ENCODE data around the gene PCSK2. TPM values are rescaled to one million over a fixed set of nuclear protein-coding genes. Genes with fewer than 3 reads are reported as not detected.

PCSK2 gene
- total RNA-seq, 1 donor from 2014 or later = not detected

DNA sequence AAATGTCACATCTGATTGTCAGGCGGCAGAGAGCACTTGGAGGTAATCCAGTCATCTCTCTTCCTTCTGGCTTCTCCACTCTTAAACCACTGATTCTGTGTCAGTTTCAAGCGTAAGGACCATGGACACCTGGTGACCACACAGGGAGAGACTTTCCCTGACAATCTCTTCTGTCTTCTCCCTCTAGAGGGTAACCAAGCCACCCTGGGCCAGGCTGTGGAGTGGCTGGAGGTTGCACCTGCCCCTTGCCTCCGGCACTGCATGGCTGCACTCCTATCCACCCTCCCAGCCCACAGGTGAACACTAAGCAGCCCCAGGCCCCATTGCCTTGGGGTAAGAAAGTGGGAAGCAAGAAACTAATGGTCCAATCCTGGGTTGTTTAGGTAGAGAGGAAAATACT is 225.6 kb downstream of the PCSK2 start:
- H3K4me1 Mint-ChIP-seq (ENCODE audit: low read depth) = no peaks in the 10 kb centered on the region
- DNase-seq (ENCODE audit: low spot score) = no peak
- H3K9me3 Mint-ChIP-seq = no peaks in the 10 kb centered on the region
- H3K36me3 Mint-ChIP-seq (ENCODE audit: low read depth) = no peaks in the 10 kb centered on the region
- peaks cover 3% of the 10 kb centered on the region for H3K27me3 Mint-ChIP-seq (ENCODE audit: low read depth)
- no peak overlapping the region for H3K27ac Mint-ChIP-seq
- no peak overlapping the region for H3K4me3 Mint-ChIP-seq (ENCODE audit: low read depth)
- intact Hi-C loops (cut with micrococcal nuclease) = no loop called here

DNA sequence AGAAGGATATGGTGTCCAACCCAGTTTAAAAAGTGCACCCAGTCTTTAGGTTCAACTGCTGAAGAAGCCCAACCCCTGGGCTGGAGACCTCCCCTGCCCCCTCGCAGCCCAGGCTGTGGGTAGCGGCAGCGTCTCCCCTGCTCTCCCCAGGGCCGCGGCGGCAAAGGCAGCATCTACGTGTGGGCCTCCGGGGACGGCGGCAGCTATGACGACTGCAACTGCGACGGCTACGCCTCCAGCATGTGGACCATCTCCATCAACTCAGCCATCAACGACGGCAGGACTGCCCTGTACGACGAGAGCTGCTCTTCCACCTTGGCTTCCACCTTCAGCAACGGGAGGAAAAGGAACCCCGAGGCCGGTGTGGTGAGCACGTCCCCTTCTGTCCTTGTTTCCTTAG is 226.8 kb downstream of the PCSK2 start:
- no peak overlapping the region for H3K27ac Mint-ChIP-seq
- H3K9me3 Mint-ChIP-seq = no peaks in the 10 kb centered on the region
- no peak overlapping the region for H3K4me3 Mint-ChIP-seq (ENCODE audit: low read depth)
- no peaks in the 10 kb centered on the region for H3K4me1 Mint-ChIP-seq (ENCODE audit: low read depth)
- no peak for DNase-seq (ENCODE audit: low spot score)
- peaks cover 3% of the 10 kb centered on the region for H3K27me3 Mint-ChIP-seq (ENCODE audit: low read depth)
- no peaks in the 10 kb centered on the region for H3K36me3 Mint-ChIP-seq (ENCODE audit: low read depth)
- intact Hi-C loops (cut with micrococcal nuclease) = no loop called here

GRCh38 chr20:17456279-17456678 is 229.4 kb downstream of the PCSK2 start:
- intact Hi-C loops (cut with micrococcal nuclease) = no loop called here
- Mint-ChIP-seq H3K27ac (no peak overlapping the region), H3K9me3 (peaks cover 6% of the 10 kb centered on the region), H3K27me3 (ENCODE audit: low read depth) (peaks cover 3% of the 10 kb centered on the region), H3K4me3 (ENCODE audit: low read depth) (no peak overlapping the region), H3K36me3 (ENCODE audit: low read depth) (no peaks in the 10 kb centered on the region), H3K4me1 (ENCODE audit: low read depth) (peaks cover 2% of the 10 kb centered on the region)
- no peak for DNase-seq (ENCODE audit: low spot score)

- Mint-ChIP-seq H3K27me3 (ENCODE audit: low read depth) (peaks cover 3% of the 10 kb centered on the region), H3K9me3 (peaks cover 6% of the 10 kb centered on the region), H3K27ac (no peak overlapping the region), H3K36me3 (ENCODE audit: low read depth) (no peaks in the 10 kb centered on the region), H3K4me3 (ENCODE audit: low read depth) (no peak overlapping the region), H3K4me1 (ENCODE audit: low read depth) (peaks cover 2% of the 10 kb centered on the region)
- no peak for DNase-seq (ENCODE audit: low spot score)
- intact Hi-C loops (cut with micrococcal nuclease) = no loop called here
These were observed 230.2 kb downstream of the PCSK2 start for GRCh38 chr20:17457079-17457478.

DNA sequence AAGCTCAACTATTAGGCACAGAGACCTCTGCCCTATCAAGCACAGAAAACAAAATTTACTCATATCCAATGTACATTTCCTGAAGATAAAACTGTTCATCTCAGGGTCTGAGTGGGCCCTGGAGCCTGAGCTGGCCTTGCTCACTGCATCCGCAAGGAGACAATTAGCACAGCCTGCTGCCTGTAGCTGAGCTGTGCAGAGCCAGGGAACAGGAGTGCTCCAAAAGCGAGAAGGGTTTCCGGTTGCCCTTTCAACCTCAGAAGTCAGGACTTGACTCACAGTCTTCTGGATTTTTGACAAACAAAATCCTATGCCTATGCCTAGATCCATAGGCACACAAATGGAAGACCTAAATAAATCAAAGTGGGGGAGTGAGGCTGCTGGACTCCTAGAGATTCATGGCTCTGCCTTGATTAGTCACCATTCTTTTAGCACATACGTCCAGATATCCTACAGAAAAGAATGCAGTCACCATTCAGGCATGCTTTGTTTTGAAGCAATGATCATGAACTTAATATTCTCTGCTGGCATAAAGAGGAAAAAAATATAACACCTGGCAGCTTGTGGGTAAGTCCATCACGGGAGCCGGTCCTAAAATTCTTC is 230.8 kb downstream of the PCSK2 start:
- no peaks in the 10 kb centered on the region for H3K36me3 Mint-ChIP-seq (ENCODE audit: low read depth)
- H3K27me3 Mint-ChIP-seq (ENCODE audit: low read depth) = peaks cover 5% of the 10 kb centered on the region
- H3K4me3 Mint-ChIP-seq (ENCODE audit: low read depth) = no peak overlapping the region
- H3K27ac Mint-ChIP-seq = no peak overlapping the region
- intact Hi-C loops (cut with micrococcal nuclease) = no loop called here
- peaks cover 6% of the 10 kb centered on the region for H3K9me3 Mint-ChIP-seq
- peaks cover 2% of the 10 kb centered on the region for H3K4me1 Mint-ChIP-seq (ENCODE audit: low read depth)
- DNase-seq (ENCODE audit: low spot score) = no peak

- peaks cover 9% of the 10 kb centered on the region for H3K27me3 Mint-ChIP-seq (ENCODE audit: low read depth)
- no peak overlapping the region for H3K27ac Mint-ChIP-seq
- intact Hi-C loops (cut with micrococcal nuclease) = no loop called here
- DNase-seq (ENCODE audit: low spot score) = no peak
- peaks cover 2% of the 10 kb centered on the region for H3K4me1 Mint-ChIP-seq (ENCODE audit: low read depth)
- H3K9me3 Mint-ChIP-seq = peaks cover 6% of the 10 kb centered on the region
- no peaks in the 10 kb centered on the region for H3K36me3 Mint-ChIP-seq (ENCODE audit: low read depth)
- no peak overlapping the region for H3K4me3 Mint-ChIP-seq (ENCODE audit: low read depth)
These were observed 233.3 kb downstream of the PCSK2 start for GRCh38 chr20:17460119-17460518.

GRCh38 chr20:17461941-17462340 is 235.1 kb downstream of the PCSK2 start:
- Mint-ChIP-seq H3K9me3 (peaks cover 6% of the 10 kb centered on the region), H3K27ac (no peak overlapping the region), H3K4me1 (ENCODE audit: low read depth) (peaks cover 2% of the 10 kb centered on the region), H3K4me3 (ENCODE audit: low read depth) (no peak overlapping the region), H3K36me3 (ENCODE audit: low read depth) (no peaks in the 10 kb centered on the region), H3K27me3 (ENCODE audit: low read depth) (peaks cover 9% of the 10 kb centered on the region)
- no peak for DNase-seq (ENCODE audit: low spot score)
- intact Hi-C loops (cut with micrococcal nuclease) = no loop called here

DNA sequence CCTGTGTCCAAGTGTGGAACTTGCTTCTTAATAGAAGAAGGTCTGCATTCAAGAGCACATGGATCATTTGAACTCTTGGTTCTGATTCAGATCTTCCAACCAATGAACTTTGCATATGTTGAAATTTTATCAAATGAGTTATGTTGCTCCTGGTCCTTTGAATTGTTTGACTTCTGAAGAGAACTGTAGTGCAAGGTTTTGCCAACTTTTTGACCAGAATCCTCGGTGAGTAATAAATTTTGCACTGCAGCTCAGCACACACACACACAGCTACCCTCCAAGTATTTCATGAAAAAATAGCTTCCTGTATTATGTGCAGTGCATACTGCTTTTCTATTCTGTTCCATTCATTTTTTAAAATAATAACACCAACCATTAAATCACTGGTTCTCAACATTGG is 236.9 kb downstream of the PCSK2 start:
- Mint-ChIP-seq H3K27ac (no peak overlapping the region), H3K4me1 (ENCODE audit: low read depth) (peaks cover 2% of the 10 kb centered on the region), H3K9me3 (peaks cover 6% of the 10 kb centered on the region), H3K27me3 (ENCODE audit: low read depth) (peaks cover 9% of the 10 kb centered on the region), H3K36me3 (ENCODE audit: low read depth) (no peaks in the 10 kb centered on the region), H3K4me3 (ENCODE audit: low read depth) (no peak overlapping the region)
- no peak for DNase-seq (ENCODE audit: low spot score)
- intact Hi-C loops (cut with micrococcal nuclease) = no loop called here

DNA sequence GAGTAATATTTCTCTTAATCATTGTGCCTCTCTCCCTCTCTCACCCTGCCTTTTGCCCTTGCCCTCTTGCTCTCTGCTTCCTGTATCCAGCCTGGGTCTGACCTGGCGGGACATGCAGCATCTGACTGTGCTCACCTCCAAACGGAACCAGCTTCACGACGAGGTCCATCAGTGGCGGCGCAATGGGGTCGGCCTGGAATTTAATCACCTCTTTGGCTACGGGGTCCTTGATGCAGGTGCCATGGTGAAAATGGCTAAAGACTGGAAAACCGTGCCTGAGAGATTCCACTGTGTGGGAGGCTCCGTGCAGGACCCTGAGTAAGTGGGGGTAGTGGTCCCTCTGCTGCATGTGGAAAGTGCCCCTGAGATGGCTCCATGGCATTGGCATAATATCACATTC is 238.4 kb downstream of the PCSK2 start:
- Mint-ChIP-seq H3K27ac (no peak overlapping the region), H3K9me3 (no peaks in the 10 kb centered on the region), H3K4me3 (ENCODE audit: low read depth) (no peak overlapping the region), H3K4me1 (ENCODE audit: low read depth) (peaks cover 2% of the 10 kb centered on the region), H3K36me3 (ENCODE audit: low read depth) (no peaks in the 10 kb centered on the region), H3K27me3 (ENCODE audit: low read depth) (peaks cover 9% of the 10 kb centered on the region)
- intact Hi-C loops (cut with micrococcal nuclease) = no loop called here
- no peak for DNase-seq (ENCODE audit: low spot score)

GRCh38 chr20:17466641-17467040 is 239.8 kb downstream of the PCSK2 start:
- no peak overlapping the region for H3K4me3 Mint-ChIP-seq (ENCODE audit: low read depth)
- no peaks in the 10 kb centered on the region for H3K36me3 Mint-ChIP-seq (ENCODE audit: low read depth)
- no peaks in the 10 kb centered on the region for H3K4me1 Mint-ChIP-seq (ENCODE audit: low read depth)
- no peak overlapping the region for H3K27ac Mint-ChIP-seq
- peaks cover 9% of the 10 kb centered on the region for H3K27me3 Mint-ChIP-seq (ENCODE audit: low read depth)
- intact Hi-C loops (cut with micrococcal nuclease) = no loop called here
- DNase-seq (ENCODE audit: low spot score) = no peak
- no peaks in the 10 kb centered on the region for H3K9me3 Mint-ChIP-seq

DNA sequence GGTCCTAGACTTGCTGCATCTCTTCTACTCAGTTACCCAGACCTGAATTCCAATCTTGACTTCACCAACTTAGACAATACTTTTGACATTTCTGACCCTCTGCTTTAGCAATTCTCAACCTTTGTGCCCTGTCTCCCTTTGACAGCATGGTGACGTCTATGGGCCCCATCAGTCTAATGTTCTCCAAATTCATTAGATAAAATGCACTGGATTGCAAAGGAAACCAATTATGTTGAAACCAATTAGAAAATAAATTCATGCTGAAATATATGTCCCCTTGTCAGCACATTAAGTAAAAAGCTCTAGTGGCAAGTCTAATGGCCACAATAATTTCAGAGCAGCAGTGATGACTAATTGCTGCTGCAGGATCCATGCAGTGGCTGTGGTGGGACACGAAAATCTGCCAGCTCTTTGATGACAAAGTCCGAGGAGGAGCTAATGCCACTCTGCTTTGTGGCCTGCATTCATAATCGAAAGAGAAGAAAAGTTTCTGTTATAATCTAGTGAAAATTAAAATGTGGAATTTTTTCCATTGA is 240.3 kb downstream of the PCSK2 start:
- no peaks in the 10 kb centered on the region for H3K4me1 Mint-ChIP-seq (ENCODE audit: low read depth)
- no peaks in the 10 kb centered on the region for H3K36me3 Mint-ChIP-seq (ENCODE audit: low read depth)
- H3K4me3 Mint-ChIP-seq (ENCODE audit: low read depth) = no peak overlapping the region
- H3K27ac Mint-ChIP-seq = no peak overlapping the region
- intact Hi-C loops (cut with micrococcal nuclease) = no loop called here
- no peak for DNase-seq (ENCODE audit: low spot score)
- no peaks in the 10 kb centered on the region for H3K9me3 Mint-ChIP-seq
- peaks cover 9% of the 10 kb centered on the region for H3K27me3 Mint-ChIP-seq (ENCODE audit: low read depth)

GRCh38 chr20:17468073-17468840 is 241.4 kb downstream of the PCSK2 start:
- no peak for DNase-seq (ENCODE audit: low spot score)
- Mint-ChIP-seq H3K27me3 (ENCODE audit: low read depth) (peaks cover 3% of the 10 kb centered on the region), H3K4me1 (ENCODE audit: low read depth) (no peaks in the 10 kb centered on the region), H3K9me3 (no peaks in the 10 kb centered on the region), H3K27ac (no peak overlapping the region), H3K4me3 (ENCODE audit: low read depth) (no peak overlapping the region), H3K36me3 (ENCODE audit: low read depth) (no peaks in the 10 kb centered on the region)
- intact Hi-C loops (cut with micrococcal nuclease) = no loop called here

DNA sequence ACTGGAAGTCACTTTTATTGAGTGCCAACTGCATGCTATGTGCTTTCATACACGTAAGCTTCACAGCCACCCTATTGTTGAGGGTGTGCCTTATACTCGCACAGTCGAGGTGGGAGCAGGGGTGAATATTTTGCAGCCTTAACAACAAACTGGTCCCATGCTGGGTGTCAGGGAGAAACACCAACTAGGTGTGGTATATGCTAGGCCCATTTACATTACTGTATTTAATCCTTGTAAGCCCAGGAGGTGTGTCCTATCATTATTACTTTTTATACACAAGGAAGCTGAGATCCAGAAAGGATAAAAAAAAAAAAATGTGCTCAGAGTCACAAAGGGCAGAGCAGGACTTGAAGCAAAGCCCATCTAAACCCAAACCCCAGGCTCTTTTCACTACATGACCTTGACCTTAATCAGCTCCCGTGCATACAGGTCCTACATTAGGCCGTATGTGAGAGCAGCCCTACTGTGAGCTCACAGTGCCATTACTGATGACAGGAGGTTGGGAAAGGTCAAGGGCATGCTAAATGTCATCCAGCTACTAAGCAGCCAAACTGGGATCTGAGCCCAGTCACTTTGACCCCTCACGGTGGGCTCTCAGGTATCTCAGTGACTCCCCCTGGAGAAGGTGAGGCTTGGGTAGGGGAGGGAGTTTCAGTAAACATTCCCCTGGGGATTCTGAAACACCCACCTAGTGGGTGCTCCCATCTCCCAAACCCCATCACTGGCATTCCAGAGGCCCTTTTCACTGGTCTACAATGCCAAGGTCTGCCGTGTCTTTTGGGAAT is 242.6 kb downstream of the PCSK2 start:
- Mint-ChIP-seq H3K27me3 (ENCODE audit: low read depth) (peaks cover under 1% of the 10 kb centered on the region), H3K27ac (no peak overlapping the region), H3K36me3 (ENCODE audit: low read depth) (no peaks in the 10 kb centered on the region), H3K4me1 (ENCODE audit: low read depth) (no peaks in the 10 kb centered on the region), H3K9me3 (no peaks in the 10 kb centered on the region), H3K4me3 (ENCODE audit: low read depth) (no peak overlapping the region)
- no peak for DNase-seq (ENCODE audit: low spot score)
- intact Hi-C loops (cut with micrococcal nuclease) = no loop called here

All from activated T-helper 2 cell treated with anti-CD3 and anti-CD28 coated beads, Interferon-gamma antibody, Interleukin-2, Interleukin-4, amounts not matched to agents 10 μg/mL and 5 μg/mL and 100 μg/mL, durations not matched to agents 14 hours and 24 hours and 36 hours (primary cell).